ENCODE results near the gene HS3ST6.
"Not testable (repeated sequence)": the region's sequence is repeated elsewhere in the genome, so short reads cannot be mapped to it uniquely, and the experiment has no call there.

HS3ST6 gene

GRCh38 chr16:1906055-1906845 lies 12.0 kb downstream of the HS3ST6 start:
- no peak for DNase-seq

DNA sequence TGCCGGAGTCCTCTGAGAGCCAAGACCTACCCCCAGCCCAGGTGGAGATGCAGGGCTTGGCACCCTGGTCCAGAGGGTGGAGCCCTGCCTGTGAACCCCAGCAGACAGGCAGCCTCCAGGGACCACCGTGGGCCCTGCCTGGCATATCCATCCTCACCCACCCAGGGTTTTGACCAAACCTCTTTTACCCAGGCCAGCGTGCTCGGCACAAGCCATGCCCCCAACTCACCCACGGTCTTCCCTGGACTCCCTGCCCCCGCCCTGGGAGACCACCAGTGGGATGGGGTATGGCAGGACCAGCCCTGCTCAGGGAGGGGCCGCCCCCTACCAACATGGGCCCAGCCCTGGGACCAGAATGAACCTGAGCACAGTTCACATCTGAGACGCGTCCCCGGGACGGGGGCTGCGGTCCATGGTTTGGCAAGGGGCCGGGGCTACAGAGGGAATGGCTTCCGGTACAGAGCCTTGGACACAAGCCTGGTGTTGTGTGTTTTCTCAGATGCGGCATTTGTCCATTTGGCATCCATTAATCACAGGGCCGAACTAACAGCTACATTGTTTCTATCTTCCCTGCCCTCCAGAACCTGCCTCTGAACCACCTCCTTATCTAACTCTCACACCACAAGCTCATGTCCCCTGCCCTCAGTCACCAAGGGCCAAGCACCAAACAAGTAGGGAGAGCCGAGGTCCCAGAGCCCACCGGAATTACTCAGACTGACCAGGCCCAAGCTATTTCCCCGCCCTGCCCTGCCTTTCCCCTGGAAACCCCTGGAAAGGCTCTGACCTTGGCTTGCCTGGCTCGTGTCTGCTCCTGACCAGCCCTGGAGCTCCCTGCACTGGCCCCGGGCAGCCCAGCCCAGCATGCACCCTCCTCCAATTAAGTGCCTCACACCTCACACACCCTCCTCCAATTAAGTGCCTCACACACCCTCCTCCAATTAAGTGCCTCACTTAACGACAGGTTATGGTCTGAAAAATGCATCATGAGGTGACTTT lies 14.1 kb downstream of the HS3ST6 start:
- no peak for DNase-seq

DNA sequence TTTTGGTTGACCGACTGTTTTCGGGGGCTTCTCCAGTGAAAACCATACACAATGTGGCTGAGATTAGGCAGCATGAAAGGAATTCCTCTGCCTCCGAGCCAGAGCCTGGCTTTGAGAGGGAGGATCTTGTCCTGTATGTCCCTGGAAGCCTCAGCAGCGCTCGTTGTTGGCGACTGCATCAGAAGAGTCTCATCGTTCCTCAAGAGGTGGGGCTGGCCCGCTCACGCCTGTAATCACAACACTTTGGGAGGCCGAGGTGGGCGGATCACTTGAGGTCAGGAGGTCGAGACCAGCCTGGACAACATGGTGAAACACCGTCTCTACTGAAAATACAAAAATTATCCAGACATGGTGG lies 15.0 kb downstream of the HS3ST6 start:
- DNase-seq: no peak

- no peak for DNase-seq
Measured at GRCh38 chr16:1902547-1903219, 15.5 kb downstream of the HS3ST6 start.

DNA sequence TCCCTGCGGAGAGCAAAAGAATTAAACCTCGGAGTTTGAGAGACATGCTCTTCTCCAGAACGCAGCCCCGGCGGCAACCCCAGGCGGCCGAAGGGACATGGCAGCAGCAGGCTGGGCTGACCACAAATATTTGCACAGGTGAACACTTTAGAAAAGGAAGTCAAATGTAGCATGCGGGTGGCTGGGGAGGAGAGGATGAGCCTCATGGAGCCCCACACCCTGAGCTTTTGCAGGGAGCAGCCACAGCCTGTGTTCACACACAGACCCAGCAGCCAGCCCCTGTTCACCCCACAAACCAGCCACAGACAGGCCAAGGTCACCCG lies 17.8 kb downstream of the HS3ST6 start:
- DNase-seq: no peak

- DNase-seq: no peak
Measured at GRCh38 chr16:1899641-1900451, 18.4 kb downstream of the HS3ST6 start.

GRCh38 chr16:1897692-1898091 lies 20.5 kb downstream of the HS3ST6 start:
- DNase-seq: not testable (repeated sequence)

DNA sequence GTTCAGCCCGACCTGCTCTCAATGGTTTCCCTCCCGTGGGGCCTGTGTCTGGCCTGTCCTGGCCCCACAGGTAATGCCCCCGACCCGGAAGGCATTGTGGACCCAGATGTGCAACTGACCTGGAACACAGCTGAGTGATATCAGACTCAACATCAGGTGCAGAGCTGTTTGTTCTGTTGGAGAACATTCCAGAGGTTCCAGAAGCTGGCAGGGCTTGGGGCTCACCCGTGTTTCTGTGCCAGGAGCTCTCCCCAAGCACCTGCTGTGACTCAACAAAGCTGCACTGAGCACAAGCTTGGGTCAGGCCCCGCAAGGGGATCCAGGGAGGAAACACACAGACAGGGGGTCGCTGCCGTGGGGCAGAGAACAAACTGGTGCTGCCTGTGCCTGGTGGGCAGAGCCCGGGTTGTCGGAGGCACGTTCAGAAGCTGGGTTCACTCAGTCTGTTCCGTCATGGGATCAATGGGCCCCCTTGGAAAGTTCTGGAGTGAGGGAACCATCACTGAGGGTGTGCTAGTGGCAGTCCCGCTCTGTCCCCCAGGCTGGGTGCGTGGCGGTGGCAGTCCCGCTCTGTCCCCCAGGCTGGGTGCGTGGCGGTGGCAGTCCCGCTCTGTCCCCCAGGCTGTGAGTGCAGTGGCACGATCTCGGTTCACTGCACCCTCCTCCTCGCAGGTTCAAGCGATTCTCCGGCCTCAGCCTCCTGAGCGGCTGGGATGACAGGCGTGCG lies 22.1 kb downstream of the HS3ST6 start:
- no peak for DNase-seq

GRCh38 chr16:1895068-1895467 lies 23.1 kb downstream of the HS3ST6 start:
- DNase-seq: no peak

- DNase-seq: no peak
Measured at GRCh38 chr16:1890708-1891050, 27.5 kb downstream of the HS3ST6 start.

GRCh38 chr16:1890024-1890707 lies 28.0 kb downstream of the HS3ST6 start:
- DNase-seq: no peak

- DNase-seq: no peak
Measured at GRCh38 chr16:1887711-1888354, 30.4 kb downstream of the HS3ST6 start.

DNA sequence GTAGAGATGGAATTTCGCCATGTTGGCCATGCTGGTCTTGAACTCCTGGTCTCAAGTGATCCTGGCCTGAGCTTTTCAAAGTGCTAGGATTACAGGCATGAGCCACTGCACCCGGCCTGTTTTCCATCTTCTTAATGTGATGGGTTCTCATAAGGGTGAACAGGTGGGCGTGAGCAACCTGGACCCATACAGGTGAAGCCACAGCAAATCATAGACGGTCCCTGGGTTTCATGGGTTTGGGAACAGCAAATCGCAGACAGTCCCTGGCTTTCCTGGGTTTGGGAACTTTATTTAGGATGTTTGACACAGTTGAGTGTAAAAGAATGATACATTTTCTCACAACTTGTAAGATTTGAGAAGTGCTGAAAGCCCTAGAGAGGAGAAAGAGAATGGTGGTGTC lies 33.3 kb downstream of the HS3ST6 start:
- no peak for DNase-seq

GRCh38 chr16:1884155-1884760 lies 34.0 kb downstream of the HS3ST6 start:
- no peak for DNase-seq

DNA sequence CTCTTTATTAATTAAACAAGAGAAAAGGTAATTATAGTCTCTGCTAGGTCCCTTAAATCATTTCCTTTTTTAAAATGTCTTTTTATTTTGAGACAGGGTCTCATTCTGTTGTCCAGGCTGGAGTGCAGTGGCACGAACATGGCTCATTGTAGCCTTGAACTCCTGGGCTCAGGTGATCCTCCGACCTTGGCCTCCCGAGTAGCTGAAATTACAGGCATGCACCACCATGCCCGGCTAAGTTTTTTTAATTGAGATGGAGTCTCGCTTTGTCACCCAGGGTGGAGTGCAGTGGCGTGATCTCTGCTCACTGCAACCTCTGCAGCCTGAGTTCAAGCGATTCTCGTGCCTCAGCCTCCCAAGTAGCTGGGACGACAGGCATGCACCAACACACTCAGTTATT lies 37.0 kb downstream of the HS3ST6 start:
- not testable (repeated sequence) for DNase-seq

GRCh38 chr16:1879477-1879876 lies 38.7 kb downstream of the HS3ST6 start:
- DNase-seq: no peak

GRCh38 chr16:1878256-1878655 lies 40.0 kb downstream of the HS3ST6 start:
- DNase-seq: no peak

DNA sequence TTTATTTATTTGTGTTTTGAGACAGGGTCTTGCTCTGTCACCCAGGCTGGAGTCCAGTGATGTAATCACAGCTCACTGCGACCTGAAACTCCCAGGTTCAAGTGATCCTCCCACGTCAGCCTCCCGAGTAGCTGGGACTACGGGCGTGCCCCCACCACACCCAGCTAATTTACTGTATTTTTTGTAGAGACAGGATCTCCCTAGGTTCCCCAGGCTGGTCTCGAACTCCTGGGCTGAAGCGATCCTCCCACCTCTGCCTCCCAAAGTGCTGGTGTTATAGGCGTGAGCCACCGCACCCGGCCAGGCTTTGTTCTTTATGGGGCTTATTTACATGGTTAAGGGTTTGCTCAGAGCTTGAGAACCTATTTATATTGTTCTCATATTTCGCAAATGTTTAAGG lies 40.4 kb downstream of the HS3ST6 start:
- DNase-seq: no peak

DNA sequence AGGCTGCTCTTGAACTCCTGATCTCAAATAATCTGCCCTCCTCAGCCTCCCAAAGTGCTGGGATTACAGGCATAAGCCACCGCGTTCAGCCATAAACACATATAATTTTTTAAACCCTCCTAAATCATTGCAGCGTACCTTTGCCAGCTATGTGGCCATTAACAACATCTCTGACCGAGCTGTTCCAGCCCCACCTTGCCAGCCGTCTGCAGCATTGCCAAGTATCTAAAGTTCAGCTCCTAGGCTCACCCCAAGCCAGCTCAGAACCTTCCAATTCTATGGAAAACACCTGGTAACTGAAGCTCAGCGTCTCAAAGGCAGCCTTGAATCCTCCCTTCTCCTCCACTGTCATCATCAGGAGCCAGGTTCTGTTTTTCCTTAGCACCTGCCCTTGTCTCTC lies 41.1 kb downstream of the HS3ST6 start:
- no peak for DNase-seq

- no peak for DNase-seq
Measured at GRCh38 chr16:1876468-1876867, 41.7 kb downstream of the HS3ST6 start.

DNA sequence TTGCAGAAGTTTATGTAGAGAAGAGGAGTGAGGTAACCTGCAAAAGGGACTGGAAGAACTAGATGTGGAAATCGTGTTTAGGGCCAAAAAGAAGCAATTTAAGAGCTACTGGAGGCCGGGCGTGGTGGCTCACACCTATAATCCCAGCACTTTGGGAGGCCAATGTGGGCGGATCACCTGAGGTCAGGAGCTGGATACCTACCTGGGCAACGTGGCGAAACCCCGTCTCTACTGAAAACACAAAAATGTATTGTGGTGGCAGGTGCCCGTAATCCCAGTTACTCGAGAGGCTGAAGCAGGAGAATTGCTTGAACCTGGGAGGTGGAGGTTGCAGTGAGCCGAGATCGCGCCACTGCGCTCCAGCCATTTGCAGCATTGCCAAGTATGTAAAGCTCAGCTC lies 42.1 kb downstream of the HS3ST6 start:
- not testable (repeated sequence) for DNase-seq

Data from 8988T (cell line).